GM21619 (cell line): ENCODE data around the gene KPNB1.

Experiments
- ATAC-seq: cut with Tn5 transposase; IDR thresholded peaks from one replicate; pipeline ENCODE4 v1.9.1; 2021; ENCODE audit not compliant: unreplicated experiment

Gene KPNB1

DNA sequence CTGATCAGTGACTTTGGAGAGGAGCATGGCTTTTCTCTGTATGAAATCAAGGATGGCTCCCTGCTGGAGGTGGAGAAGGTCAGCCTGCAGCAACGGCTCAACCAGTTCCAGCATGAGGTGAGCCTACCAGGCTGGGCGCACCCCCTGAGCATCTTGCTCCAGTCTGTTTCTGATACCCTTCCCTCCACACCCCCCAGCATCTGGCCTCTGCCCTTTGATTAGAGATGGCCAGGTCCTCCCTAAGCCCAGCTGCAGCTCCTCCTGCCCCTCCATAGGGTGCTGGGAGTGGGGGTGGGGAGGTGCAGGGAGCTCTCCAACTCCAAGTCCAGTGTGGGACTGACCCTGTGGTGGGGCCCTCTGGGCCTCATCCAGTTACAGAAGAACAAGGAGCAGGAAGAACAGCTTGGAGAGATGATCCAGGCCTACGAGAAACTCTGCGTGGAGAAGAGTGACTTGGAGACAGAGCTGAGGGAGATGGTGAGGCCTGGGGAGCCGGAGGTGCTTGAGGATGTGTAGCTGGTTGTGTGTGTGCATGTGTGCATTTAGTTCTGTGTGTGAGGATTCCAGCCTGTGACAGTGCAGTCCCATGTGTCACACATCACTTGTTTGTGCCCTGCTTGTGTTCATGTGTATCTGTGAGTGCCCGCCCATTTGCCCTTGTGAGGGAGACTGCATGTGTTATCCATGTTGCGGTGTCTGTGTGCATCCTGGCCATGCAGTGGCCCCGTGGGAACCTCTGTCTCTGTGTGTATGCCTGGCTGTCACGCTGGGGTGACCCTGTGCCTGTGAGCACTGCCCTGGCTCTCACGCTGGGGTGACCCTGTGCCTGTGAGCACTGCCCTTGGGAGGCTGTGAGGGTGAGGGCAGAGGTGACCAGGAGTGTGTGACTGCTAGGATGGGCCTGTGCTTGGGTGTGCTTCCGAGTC is 47.3 kb downstream of the KPNB1 start:
- ATAC-seq: no peak

DNA sequence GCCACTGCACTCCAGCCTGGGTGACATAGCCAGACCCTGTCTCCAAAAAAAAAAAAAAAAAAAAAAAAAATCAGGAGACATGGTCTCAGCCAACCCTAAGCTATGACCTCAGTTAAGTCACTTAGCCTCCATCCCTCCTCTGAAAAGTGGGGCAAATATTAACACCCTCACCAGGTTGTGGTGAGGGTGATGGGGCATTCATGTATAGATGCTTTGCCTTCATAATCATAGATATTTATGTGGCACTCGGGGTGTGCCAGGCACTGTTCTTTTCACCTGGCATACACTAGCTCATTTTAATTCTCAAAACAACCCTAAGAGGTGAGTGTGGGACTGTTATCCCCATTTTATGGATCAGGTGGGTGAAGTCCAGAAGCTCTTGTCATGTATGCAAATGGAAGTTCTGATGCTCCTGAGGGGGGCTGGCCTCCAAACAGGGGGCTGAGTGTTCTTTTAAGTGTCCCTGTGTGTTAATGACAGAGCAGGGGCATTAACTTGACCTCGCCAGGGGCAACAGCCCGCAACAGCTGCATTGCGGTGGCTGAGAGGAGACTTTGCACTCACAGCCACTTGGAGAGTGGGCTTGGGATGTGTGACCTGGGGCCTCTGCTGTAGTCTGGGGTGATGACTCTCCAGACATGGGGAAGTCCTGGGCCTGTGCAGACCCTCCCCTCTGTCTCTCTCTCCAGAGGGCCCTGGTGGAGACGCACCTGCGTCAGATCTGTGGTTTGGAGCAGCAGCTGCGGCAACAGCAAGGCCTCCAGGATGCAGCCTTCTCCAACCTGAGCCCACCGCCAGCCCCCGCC is 48.4 kb downstream of the KPNB1 start:
- no peak for ATAC-seq

DNA sequence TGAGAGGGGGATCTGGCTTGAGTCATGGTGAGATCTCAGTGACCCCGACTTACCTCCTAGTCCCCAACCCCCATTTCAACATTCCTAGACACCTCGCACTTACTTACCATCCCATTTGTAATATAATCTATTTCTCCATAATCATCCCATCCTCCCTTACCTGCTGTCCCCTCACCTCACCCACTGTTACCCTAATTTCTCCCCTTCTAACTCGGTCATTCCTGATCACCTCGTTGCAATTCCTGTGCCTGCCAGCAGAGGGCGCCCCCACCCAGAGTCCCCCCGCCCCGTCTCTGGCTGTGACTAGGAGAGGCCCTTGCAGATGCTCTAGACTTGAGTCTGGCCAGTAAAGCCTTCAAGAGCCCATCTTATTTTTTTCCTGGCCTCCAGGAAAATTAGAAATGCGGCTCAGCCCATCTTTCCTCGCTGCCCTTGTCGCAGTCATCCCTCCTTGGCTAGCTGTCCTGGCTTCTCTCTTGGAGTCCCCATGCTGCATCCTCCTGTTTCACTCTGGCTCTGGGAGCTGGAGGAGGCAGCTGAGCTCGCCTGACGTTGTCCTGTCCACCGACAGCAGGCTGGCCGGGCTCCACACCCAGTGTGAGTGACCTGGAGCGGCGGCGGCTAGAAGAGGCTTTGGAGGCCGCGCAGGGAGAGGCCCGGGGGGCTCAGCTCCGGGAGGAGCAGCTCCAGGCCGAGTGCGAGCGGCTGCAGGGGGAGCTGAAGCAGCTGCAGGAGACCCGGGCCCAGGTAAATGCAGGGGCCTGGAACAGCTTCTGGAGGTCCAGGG is 49.2 kb downstream of the KPNB1 start:
- ATAC-seq: no peak

DNA sequence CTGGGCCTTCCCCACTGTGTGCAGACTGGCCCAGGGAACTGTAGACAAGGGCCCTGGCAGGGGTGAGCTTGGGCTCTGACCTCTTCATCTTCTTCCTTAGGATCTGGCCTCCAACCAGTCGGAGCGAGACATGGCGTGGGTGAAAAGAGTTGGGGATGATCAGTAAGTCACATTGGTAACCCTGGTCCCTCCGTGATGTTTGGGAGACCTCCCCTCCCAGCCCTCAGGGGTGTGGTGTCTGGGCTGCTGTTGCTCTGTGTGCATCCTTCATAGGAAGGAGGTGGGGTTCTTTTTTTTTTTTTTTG is 49.8 kb downstream of the KPNB1 start:
- no peak for ATAC-seq

DNA sequence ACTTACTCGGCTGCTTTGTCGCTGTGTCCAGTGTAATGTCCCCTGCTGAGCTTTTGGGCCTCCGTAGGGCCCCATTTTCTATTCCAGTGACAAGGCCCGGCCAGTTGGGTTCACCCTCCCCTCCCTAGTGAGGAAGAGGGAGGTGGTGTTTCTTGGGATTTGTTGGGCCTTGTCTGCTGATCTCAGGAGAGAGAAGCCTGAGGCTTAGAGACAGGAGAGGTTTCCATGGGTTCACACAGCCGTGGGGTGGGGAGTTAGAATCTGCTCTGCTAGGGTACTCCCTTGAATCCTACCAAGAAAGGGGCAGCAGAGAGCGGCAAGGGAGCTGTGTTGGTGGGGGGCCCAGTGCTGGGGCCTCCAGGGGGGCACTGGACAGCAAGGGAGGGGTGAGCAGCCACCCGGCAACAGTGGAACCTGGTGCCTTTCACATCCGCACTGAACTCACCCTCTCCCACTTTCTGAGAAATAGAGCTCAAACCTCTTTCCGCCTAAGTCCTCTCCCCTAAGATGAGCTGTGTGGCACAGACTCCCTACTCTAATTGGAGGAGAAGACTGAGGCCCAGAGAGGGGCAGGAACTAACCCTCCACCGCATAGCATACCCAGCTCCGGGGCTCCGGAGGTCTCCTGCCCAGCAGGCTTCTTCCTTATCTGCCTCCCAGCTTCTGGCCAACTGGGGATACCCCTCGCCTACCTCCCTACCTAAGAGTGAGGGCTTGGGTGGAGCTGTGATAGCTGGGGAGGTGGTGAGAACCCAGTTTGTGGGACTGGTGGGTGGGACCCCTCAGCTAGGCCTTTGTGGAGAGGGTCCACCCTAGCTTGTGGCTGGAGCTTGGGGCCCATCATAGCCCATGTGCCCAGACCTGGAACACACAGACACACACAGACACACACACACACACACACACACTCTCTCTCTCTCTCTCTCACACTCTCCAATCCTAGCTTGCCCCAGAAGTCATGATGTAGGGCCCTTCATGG is 51.0 kb downstream of the KPNB1 start:
- ATAC-seq: no peak

DNA sequence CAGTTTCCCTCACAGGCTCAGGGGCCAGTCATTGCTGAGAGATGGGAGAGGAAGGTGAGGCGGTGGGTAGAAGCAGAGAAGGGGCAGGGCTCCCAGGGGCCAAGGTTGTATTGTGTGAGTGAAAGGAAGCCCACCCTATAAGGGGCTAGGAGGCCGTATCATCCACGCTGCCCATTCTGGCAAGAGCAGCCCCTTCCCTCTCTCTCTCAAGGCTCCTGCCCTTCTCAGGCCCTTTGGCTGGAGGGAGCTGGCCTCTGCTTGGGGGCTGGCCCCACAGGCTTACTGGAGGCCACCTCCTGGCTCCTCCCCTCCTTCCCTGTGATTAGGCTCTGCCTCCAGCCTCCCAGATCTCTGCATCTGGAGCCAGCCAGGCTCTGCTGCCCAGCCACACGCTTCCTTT is 51.9 kb downstream of the KPNB1 start:
- ATAC-seq: no peak

DNA sequence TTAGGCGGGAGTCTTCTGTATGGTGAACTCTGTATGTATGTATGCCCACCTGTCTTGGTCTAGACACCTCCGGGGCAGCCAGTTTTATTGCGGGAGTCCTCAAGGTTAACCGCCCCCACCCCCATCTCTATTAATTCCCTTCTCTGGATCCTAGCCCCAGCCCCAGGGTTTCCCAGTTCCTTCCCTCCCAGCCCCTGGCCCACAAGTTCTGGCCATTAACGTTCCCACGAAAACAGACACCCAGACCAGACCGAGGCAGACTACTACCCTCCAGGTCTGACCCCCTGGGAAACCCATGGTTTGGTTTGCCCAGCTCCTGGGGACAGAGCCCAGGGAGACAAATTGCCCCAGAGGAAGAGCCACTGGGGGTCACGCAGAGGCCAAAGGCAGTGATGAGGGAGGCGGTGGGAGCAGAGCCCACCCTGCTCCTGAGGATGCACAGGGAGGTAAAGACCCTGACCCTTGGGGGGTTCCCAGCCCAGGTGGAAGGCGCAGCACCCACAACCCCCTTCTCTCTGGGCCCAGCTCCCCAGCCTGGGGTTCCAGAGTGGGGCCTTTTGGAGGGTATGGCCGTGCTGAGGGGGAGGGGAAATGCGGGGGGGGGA is 52.8 kb downstream of the KPNB1 start:
- no peak for ATAC-seq

DNA sequence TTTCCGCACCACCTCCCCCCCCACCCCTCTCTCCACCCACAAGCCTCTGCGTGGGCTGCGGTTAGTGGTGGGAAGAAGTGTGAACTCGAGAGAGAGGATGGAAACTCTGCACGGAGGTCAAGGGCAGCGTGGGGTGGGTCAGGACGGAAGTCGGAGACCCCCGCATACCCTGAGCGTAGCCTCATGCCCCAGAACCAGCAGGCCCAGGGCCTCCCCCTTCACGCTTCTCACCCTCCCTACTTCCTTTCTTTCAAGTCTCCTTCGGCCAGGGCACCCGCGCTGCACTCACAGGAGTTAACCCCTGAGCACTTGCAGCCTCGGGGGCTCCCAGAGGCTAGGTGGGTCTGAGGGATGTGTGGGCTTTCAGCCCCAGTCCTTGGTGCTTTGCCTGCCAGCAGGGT is 53.5 kb downstream of the KPNB1 start:
- no peak for ATAC-seq

DNA sequence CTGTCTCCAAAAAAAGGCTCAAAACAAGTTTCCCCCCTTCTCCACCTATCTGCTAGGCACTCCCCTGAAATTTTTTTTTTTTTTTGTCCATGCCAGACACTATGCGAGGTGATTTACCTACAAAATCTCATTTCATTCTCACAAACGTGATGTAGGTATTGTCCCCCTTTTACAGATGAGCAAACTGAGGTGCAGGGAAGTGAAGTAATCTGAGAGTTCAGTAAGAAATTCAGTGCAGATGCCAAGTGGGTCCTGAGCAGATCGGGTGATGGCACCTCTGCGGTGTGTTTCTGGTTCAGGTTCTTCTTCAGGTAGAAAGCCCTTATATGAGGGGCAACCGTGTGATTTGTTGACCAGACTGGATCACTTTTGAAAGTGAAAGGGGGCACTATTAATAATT is 54.0 kb downstream of the KPNB1 start:
- ATAC-seq: no peak

DNA sequence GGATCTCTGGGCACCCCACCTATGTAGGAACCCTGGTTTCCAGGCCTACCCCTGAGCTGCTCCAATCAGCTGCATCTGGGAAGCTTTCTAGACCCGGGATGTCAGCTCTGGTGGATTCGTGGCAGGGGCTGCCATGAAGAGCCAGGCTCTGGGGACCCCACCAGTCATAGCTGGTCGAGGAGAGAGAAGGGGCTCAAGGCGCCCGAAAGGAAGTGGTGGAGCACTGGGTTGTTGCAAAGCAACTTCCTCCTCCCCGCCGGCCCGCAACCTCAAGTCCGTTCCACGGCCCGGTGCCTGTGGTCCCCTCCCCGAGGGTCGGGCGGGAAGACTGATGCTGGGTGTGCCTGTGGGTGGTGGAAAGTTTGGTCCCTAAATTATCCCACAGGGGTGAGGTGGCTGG is 54.4 kb downstream of the KPNB1 start:
- no peak for ATAC-seq

DNA sequence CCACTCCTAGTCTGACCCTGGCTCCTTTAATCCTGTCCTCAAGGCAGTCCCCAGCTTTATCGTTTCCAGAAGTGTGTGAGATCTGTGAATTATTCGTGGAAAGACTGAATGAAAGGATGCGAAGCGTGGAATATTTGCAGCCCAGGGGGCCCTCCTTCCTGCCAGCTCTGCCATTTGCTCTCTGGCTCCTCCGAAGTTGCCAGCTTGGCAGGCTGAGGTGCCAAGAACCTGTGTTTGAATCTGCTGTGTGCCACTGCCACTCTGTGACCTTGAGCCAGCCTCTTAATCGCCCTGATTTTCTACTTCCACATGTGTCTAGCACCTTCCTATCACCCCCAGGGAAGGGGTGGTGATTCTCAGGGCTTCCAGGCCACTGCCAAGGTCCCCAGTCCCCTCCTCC is 55.0 kb downstream of the KPNB1 start:
- ATAC-seq: no peak

DNA sequence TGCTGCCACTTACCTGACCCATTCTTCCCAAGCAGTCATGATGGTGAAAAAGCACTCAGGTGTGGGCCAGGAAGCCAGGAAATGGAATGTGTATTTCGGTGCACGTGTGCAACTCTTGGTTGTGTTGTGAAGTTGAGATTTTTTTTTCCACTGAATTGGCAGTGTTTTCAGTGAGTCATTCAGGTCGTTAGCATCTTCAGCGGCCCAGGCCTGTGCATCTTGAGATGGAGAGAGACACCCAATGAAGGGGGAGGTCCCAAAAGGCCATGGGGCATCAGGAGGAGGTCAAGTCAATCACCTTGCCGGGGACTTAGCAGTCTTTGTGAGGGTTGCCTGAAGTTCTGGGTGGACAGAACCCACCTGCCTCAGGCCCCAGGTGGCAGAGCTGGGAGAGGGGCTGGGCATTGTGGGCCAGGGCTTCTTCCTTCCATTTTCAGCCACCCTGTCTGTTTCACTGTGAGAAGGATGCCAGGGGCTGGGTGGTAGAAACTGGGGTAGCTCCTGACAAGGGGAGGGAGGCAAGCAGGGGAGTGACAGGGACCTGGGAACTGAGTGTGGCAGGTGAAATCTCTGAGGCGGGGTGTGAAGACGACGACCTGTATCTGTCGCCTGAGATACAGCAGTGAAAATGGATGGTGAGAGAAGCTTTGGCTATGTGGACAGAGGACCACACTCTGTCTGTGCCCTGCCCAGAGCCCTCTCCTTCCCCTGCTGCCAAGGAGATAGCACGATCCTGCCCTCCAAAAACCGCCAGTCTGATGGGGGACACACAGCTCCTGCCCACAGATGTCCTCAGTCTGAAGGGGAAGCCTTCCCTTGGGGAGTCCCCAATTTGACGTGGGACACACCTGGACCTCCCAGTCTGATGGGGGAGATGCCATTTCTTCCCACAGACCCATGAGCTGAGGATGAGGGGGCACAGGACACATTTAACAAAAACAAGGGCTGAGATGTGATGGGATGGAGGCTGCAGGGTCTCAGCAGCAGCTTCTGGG is 56.1 kb downstream of the KPNB1 start:
- no peak for ATAC-seq

DNA sequence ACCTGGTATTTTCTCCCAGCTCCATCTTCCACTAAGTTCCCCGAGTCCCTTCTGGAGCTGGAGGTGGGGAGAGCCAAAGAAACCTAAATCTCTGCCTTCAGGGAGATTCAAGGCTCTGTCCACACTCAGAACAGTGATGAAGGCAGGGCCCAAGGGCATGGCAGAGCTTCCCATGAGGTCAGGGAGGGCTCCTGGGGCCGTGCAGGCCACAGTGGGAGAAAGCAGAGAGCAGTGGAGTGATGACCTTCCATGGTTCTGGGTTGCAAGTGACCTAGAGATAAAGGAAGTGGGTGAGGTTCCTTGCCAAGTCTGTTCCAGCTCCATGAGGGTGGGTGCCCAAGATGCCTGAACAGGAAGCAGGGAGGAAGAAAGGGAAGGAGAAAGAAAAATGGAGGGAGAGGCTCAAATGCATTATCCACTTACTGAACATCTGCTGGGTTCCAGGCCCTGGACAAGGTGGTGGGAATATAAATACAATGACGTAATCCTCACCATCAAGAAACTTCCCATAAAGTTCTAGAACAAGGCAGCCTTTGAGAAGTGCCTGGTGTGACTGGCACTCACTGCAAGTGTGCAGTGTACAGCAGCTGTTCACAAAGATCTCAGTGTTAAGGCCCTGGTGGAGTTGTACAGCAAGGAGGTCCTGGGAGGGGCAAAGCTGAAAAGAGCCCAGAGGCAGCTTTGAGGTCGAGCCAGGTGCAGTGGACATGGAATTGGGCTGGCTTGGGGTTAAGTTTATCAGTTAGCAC is 57.5 kb downstream of the KPNB1 start:
- no peak for ATAC-seq

DNA sequence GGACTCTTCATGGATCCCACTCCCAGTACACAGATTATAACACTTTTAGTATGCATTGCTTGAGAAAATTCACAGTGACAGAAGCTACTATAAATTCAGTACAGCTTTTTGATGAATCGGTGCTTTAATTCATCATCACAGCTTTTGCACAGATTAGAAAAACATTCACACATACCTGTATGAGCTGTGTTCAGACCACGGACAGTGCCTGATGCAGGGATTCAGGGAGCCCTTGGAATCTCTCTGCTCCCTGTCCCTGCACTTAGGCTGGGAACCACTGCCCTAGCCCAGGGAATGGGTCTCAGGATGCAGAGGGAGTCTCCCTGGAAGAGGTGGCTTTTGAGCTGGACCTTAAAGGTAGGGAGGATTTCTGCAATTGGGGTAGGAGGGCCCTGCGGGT is 58.2 kb downstream of the KPNB1 start:
- ATAC-seq: no peak

DNA sequence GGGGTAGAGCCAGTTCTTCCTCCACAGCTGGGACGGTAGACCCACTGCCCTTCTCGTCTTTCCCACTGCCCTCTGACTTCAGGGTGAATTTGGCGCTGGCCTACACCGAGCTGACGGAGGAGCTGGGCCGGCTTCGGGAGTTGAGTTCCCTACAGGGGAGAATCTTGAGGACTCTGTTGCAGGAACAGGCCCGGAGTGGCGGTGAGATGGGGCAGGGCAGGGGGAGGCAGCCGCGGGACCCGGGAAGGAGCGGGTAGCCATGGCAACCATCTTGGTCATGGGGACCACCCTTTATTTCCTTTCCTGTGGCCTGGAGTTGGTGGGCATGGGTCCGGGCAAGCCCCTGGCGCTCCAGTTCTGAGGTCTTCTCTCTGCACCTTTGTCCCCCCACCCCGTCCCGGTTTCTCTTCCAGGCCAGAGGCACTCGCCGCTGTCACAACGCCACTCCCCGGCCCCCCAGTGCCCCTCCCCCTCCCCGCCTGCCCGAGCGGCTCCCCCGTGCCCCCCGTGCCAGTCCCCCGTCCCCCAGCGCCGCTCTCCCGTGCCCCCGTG is 58.7 kb downstream of the KPNB1 start:
- ATAC-seq: no peak

DNA sequence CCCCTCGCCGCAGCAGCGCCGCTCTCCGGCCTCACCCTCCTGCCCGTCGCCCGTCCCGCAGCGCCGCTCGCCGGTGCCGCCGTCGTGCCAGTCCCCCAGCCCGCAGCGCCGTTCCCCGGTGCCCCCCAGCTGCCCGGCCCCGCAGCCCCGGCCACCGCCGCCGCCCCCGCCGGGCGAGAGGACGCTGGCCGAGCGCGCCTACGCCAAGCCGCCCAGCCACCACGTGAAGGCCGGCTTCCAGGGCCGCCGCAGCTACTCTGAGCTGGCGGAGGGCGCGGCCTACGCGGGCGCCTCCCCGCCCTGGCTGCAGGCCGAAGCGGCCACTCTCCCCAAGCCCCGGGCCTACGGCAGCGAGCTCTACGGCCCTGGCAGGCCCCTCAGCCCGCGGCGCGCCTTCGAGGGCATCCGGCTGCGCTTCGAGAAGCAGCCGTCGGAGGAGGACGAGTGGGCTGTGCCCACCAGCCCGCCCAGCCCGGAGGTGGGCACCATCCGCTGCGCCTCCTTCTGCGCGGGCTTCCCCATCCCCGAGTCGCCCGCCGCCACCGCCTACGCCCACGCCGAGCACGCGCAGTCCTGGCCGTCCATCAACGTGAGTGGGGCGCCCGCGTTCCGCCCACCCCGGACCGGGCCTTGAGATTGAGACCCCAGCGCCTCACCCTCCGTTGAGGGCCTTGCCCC is 59.3 kb downstream of the KPNB1 start:
- no peak for ATAC-seq

DNA sequence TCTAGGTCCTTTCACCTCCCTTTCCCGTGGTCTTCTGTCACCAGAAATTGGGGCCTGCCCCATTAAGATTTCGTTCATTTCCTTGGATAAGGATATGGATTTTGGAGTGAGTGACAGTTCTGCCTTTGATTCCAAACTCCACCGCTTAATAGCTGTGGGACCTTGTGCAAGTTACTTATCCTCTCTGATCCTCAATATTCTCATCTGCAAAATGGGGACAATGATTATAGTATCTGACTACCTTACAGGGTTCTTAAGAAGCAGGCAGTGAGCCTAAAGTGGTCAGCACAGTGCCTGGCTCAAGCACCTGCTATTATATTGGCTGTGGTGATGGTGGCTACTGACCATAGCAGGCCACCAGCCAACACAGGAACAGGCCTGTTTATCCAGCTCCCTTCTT is 59.9 kb downstream of the KPNB1 start:
- no peak for ATAC-seq
